Activated CD4-positive, alpha-beta memory T cell treated with anti-CD3 and anti-CD28 coated beads for 36 hours (primary cell): ENCODE measurements around the gene HIPK1. TPM values are rescaled to one million over a fixed set of nuclear protein-coding genes. Genes with fewer than 3 reads are reported as not detected.
"Not testable (repeated sequence)": the region's sequence is repeated elsewhere in the genome, so short reads cannot be mapped to it uniquely, and the experiment has no call there.

ENCODE experiments used
- CTCF ChIA-PET: fragments of 350-600 bp; sonication (Branson Sonifier 250); formaldehyde crosslinking; loops from one replicate; lab custom pipeline; 2021; ENCODE audit warnings: antibody characterized with exemption, inconsistent platforms; lab: Charles Lee
- POLR2A ChIA-PET: fragments of 350-600 bp; sonication (Branson Sonifier 250); formaldehyde crosslinking; loops from one replicate; lab custom pipeline; 2021; ENCODE audit warnings: antibody characterized with exemption; lab: Charles Lee
- DNase-seq: peaks from one replicate; pipeline ENCODE4 v3.0.0-alpha.2; 2020
- H3K27ac Mint-ChIP-seq: one replicate; pipeline ENCODE4 v1.8.0; 2021; ENCODE audit warnings: mixed read lengths
- H3K27me3 Mint-ChIP-seq: one replicate; pipeline ENCODE4 v1.8.0; 2021; ENCODE audit warnings: mixed read lengths
- H3K36me3 Mint-ChIP-seq: one replicate; pipeline ENCODE4 v1.8.0; 2021; ENCODE audit warnings: mixed read lengths
- H3K4me1 Mint-ChIP-seq: one replicate; pipeline ENCODE4 v1.8.0; 2021; ENCODE audit warnings: low read depth, mixed read lengths
- H3K4me3 Mint-ChIP-seq: one replicate; pipeline ENCODE4 v1.8.0; 2021; ENCODE audit warnings: mild to moderate bottlenecking, mixed read lengths
- H3K9me3 Mint-ChIP-seq: one replicate; pipeline ENCODE4 v1.8.0; 2021; ENCODE audit warnings: mixed read lengths
- intact Hi-C: fragments of 100-400 bp; cut with micrococcal nuclease; formaldehyde crosslinking; loops from one replicate; pipeline ENCODE4 v1.15.1; 2023
- total RNA-seq, 2 experiments: library from RNA; stranded (reverse); gene quantifications; one replicate each; pipeline ENCODE4 v1.2.3, GENCODE V29; 2021

HIPK1 gene
- total RNA-seq, 2 experiments from 2014 or later, result 55.3 to 55.7 TPM

DNA sequence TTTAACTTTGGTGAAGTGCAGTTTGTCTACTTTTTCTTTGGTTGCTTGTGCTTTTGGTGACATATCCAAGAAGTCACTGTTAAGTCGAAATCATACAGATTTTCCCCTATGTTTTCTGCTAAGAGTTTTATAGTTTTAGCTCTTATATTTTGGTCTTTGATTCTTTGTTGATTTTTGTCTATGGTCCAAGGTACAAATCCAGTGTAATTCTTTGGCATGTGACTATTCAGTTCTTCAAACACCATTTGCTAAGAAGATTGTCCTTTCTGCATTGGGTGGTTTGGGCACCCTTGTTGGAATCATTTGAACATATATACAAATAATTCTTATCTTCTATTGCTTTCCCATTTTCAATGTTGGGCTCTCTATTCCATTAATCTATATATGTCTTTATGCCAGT is 16.2 kb downstream of the HIPK1 start:
- Mint-ChIP-seq H3K27me3 (no peaks in the 10 kb centered on the region), H3K4me3 (no peak overlapping the region), H3K4me1 (peaks cover 68% of the 10 kb centered on the region), H3K27ac (peak overlapping the region; percentile 7), H3K36me3 (peaks cover 35% of the 10 kb centered on the region), H3K9me3 (no peaks in the 10 kb centered on the region)
- DNase-seq, result no peak
- intact Hi-C loops, result no loop called here
- ChIA-PET POLR2A (interaction anchor here (1.1 to 4.5 kb wide), 2 partner anchors 16 to 186 kb away, joined by 3 to 36 read pairs; partner anchors contain the start of genes HIPK1 and PHTF1), CTCF (interaction anchor here (0.6 to 7.8 kb wide), 2 partner anchors 15 to 614 kb away, joined by 5 to 42 read pairs; partner anchors contain the start of gene HIPK1)

DNA sequence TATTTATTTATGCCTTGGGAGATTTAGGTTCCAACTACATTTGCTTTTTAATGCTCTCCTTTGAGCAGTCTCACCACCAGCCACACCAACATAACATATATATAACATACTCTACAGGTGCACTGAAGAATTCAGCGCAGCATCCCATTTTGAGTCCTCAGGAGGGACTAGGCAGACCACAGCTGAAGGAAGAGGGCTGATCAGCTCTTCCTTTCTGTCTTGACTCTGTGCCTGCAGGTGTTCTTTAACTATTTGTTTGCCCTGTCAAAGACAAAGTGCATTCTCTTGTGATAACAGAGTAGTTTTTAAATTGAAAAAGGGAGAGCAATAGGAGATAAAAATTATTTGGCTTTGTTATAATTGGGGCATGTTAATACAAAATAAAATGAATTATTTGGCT is 17.0 kb downstream of the HIPK1 start:
- no peak for DNase-seq
- ChIA-PET CTCF (interaction anchor here (0.9 to 7.8 kb wide), 4 partner anchors 9 to 188 kb away, joined by 3 to 42 read pairs (median 6); partner anchors contain the start of genes AP4B1, DCLRE1B and HIPK1), POLR2A (interaction anchor here (1.0 to 4.5 kb wide), 5 partner anchors 12 to 187 kb away, joined by 3 to 36 read pairs (median 4); partner anchors contain the start of genes AP4B1, DCLRE1B, HIPK1 and PHTF1)
- Mint-ChIP-seq H3K4me3 (no peak overlapping the region), H3K27ac (peak overlapping the region; percentile 74), H3K9me3 (no peaks in the 10 kb centered on the region), H3K4me1 (peaks cover 62% of the 10 kb centered on the region), H3K36me3 (peaks cover 27% of the 10 kb centered on the region), H3K27me3 (no peaks in the 10 kb centered on the region)
- intact Hi-C loops, result loop anchor here (2.0 kb wide), 1 partner anchor 15 kb away; no protein-coding TSS in a partner anchor

DNA sequence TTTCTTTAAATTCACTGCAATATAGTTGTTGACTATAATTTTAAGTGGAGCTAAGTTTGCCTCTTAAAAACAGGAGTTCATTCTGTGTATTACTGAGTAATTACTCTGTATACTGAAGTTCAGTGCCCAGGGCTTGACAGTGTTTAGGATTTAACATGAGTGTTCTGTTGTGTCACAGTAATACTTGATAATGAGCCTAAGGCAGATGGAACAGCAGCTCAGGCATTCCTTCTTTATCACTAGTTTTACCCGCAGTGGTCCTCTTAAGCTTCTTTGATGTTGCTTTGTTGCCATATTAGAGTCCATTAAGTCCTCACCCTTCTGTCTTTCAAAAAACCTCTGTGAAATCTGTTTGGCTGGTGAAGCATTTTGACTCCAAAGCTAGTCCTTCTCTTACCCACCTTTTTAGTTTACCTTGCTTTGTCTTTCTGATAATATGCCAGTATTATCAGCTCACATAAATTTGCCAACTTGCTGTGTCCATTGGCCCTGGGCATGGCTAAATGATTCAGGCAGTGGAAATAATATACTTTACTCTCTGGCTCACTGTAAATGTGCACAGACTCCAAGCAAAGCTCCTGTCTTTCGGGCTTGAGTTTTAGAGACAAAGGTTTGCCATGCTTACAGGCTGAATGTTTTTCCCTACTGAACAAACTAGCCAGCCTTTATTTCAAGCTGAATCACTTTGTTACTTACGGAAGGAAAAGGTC is 17.7 kb downstream of the HIPK1 start:
- intact Hi-C loops, result loop anchor here (2.0 kb wide), 1 partner anchor 16 kb away; no protein-coding TSS in a partner anchor
- Mint-ChIP-seq H3K4me1 (peaks cover 65% of the 10 kb centered on the region), H3K27ac (peak overlapping the region; percentile 74), H3K4me3 (peak overlapping the region; percentile 31), H3K9me3 (no peaks in the 10 kb centered on the region), H3K27me3 (no peaks in the 10 kb centered on the region), H3K36me3 (peaks cover 24% of the 10 kb centered on the region)
- DNase-seq, result no peak
- ChIA-PET POLR2A (interaction anchor here (1.0 to 4.5 kb wide), 7 partner anchors 9 to 187 kb away, joined by 3 to 36 read pairs (median 4); partner anchors contain the start of genes AP4B1, DCLRE1B, HIPK1 and PHTF1), CTCF (interaction anchor here (0.9 to 7.8 kb wide), 7 partner anchors 9 to 189 kb away, joined by 3 to 42 read pairs (median 5); partner anchors contain the start of genes AP4B1, DCLRE1B and HIPK1)

DNA sequence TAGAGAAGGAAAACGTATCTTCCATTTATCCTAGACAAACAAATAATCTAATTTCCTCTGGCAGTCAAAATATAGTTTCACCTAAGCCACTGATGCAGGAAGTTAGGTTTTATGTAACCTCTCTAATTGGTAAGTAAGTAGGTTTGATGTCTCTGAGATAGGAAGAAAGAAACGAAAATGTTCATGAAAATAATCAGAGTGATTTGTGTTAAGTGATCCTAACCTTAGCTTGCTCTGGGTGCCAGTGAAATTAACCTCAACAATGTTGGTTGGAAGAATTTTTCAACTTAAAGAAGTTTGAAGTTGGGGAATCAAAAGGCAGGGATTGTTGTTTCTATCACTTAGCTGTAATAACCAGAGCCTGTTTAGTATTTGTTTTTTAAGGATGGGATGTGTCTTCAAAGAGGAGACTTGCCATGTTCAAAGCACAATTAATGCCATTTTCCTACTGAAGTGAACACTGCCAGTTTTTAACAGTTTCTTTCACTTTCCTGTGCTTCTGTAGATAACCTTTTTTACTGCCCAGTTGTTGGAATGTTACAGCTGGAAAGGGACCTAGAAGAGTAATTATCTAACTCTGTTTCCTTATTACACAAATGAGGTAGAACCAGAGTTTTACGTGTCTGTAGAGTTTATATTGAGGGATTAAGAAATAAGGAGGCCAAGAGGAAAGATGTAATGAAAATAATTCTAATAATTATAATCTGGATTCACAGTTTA is 18.4 kb downstream of the HIPK1 start:
- Mint-ChIP-seq H3K27ac (peak overlapping the region; percentile 74), H3K36me3 (peaks cover 20% of the 10 kb centered on the region), H3K4me3 (peak overlapping the region; percentile 31), H3K4me1 (peaks cover 65% of the 10 kb centered on the region), H3K9me3 (no peaks in the 10 kb centered on the region), H3K27me3 (no peaks in the 10 kb centered on the region)
- CTCF ChIA-PET, result interaction anchor here (0.8 to 7.8 kb wide), 9 partner anchors 8 to 335 kb away, joined by 3 to 42 read pairs (median 5); partner anchors contain the start of genes AP4B1, DCLRE1B and HIPK1
- intact Hi-C loops, result loop anchor here (2.0 kb wide), 1 partner anchor 17 kb away; no protein-coding TSS in a partner anchor
- POLR2A ChIA-PET, result interaction anchor here (1.2 to 4.5 kb wide), 5 partner anchors 9 to 43 kb away, joined by 3 to 36 read pairs (median 4); partner anchors contain the start of genes AP4B1, DCLRE1B and HIPK1
- no peak for DNase-seq

DNA sequence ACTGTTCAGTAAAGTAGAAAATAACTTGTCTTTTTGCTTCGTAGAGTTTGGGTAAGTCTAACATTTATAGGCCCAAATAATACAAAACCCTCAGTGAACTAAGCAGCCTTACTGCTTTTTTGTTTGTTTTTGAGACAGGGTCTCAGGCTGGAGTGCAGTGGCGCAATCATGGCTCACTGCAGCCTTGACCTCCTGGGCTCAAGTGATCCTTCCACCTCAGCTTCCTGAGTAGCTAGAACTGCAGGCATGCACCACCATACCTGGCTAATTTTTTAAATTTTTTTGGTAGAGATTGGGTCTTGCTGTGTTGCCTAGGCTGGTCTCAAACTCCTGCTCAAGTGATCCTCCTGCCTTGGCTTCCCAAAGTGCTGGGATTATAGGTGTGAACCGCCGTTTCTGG is 19.0 kb downstream of the HIPK1 start:
- H3K4me3 Mint-ChIP-seq, DNase-seq, H3K9me3 Mint-ChIP-seq, H3K27me3 Mint-ChIP-seq, intact Hi-C loops: not testable (repeated sequence)
- peaks cover 20% of the 10 kb centered on the region for H3K36me3 Mint-ChIP-seq
- peak overlapping the region; percentile 74 for H3K27ac Mint-ChIP-seq
- H3K4me1 Mint-ChIP-seq, result peaks cover 63% of the 10 kb centered on the region
- ChIA-PET POLR2A (interaction anchor here (1.7 to 4.5 kb wide), 2 partner anchors 19 to 32 kb away, joined by 3 to 36 read pairs; partner anchors contain the start of gene HIPK1), CTCF (interaction anchor here (0.6 to 7.8 kb wide), 7 partner anchors 8 to 334 kb away, joined by 3 to 42 read pairs (median 3); partner anchors contain the start of gene HIPK1)

DNA sequence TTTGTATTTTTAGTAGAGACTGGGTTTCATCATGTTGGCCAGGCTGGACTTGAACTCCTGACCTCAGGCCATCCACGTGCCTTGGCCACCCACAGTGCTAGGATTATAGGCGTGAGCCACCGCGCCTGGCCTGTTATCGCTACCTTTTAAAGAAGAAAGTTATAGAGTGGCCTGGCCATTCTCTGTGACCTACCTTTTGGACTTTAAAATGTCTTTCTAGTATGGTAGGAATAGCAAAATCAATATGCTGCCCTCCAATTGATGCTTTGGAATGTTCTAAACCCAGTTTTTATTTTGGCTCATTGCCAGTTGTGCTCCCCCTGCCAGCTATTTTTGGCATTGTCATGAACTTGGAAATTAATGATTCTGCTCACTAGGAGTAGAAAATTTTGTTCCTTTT is 19.9 kb downstream of the HIPK1 start:
- Mint-ChIP-seq H3K27ac (peak overlapping the region; percentile 8), H3K36me3 (peaks cover 18% of the 10 kb centered on the region), H3K9me3 (no peaks in the 10 kb centered on the region), H3K27me3 (no peaks in the 10 kb centered on the region), H3K4me1 (peaks cover 62% of the 10 kb centered on the region), H3K4me3 (no peak overlapping the region)
- no peak for DNase-seq
- ChIA-PET CTCF (interaction anchor here (0.9 to 7.8 kb wide), 3 partner anchors 8 to 113 kb away, joined by 3 to 42 read pairs (median 14); partner anchors contain the start of gene HIPK1), POLR2A (interaction anchor here (0.5 to 4.5 kb wide), 2 partner anchors 19 to 131 kb away, joined by 3 to 36 read pairs; partner anchors contain the start of gene HIPK1)
- intact Hi-C loops, result no loop called here

DNA sequence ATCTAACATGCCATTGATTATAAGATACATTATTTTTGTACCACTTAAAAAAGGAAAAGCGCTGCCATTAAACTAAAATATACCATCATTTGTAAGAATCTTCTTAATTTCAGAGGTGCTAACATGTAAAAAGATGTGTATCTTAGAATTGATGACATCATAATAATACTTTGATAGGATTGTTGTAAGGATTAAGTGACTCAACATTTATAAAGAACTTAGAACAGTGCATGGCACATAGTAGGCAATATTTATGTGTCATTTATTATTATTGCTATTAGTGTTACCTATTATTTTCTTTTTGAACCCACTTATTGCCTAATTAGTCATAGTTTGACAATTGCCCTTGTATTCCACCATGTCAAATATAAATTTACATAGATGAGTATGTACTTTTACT is 21.8 kb downstream of the HIPK1 start:
- no peak overlapping the region for H3K4me3 Mint-ChIP-seq
- H3K27ac Mint-ChIP-seq, result no peak overlapping the region
- POLR2A ChIA-PET, result interaction anchor here (1.7 kb wide), 1 partner anchor 20 kb away, joined by 6 read pairs; no protein-coding TSS in a partner anchor

DNA sequence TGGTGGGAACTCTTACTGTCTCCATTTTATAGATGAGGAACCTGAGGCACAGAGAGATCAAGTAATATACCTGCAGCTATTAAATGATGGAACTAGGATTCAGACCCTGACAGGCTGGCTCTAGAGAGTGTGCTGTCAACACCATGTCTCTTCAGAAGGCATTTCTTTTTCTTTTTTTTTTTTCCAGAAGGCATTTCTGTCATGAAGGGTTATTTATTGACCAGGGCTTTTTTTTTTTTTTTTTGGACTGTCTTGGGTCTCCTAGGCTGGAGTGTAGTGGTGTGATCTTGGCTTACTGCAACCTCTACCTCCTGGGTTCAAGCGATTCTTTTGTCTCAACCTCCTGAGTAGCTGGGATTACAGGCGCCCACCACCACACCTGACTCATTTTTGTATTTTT is 22.6 kb downstream of the HIPK1 start:
- Mint-ChIP-seq H3K36me3 (peaks cover 27% of the 10 kb centered on the region), H3K27ac (no peak overlapping the region), H3K4me3 (no peak overlapping the region), H3K4me1 (peaks cover 58% of the 10 kb centered on the region), H3K27me3 (no peaks in the 10 kb centered on the region), H3K9me3 (no peaks in the 10 kb centered on the region)
- POLR2A ChIA-PET, result interaction anchor here (0.6 to 1.7 kb wide), 4 partner anchors 19 to 75 kb away, joined by 3 to 6 read pairs (median 3); partner anchors contain the start of gene OLFML3
- intact Hi-C loops, result no loop called here
- DNase-seq, result no peak
- CTCF ChIA-PET, result interaction anchor here (0.5 to 1.0 kb wide), 5 partner anchors 9 to 402 kb away, joined by 3 to 4 read pairs (median 3); no protein-coding TSS in a partner anchor

More for the DNA sequence above, 21.8 kb downstream of the HIPK1 start:
- Mint-ChIP-seq H3K4me1 (peaks cover 64% of the 10 kb centered on the region), H3K9me3 (no peaks in the 10 kb centered on the region), H3K27me3 (no peaks in the 10 kb centered on the region), H3K36me3 (peaks cover 22% of the 10 kb centered on the region)
- intact Hi-C loops, result no loop called here
- no peak for DNase-seq
- CTCF ChIA-PET, result interaction anchor here (0.9 to 7.8 kb wide), 2 partner anchors 21 to 47 kb away, joined by 3 to 42 read pairs; partner anchors contain the start of gene HIPK1

DNA sequence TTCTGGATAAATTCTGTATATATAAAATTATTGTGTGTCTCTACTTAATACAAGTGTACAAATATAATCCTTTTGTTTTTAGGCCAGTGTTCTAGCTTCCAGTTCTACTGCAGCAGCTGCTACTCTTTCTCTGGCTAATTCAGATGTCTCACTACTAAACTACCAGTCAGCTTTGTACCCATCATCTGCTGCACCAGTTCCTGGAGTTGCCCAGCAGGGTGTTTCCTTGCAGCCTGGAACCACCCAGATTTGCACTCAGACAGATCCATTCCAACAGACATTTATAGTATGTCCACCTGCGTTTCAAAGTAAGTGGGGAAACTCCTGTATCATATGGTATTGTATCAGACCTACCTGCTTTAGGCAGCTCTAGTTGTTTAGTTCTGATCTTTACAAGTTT is 28.9 kb downstream of the HIPK1 start:
- Mint-ChIP-seq H3K27ac (no peak overlapping the region), H3K4me1 (peaks cover 21% of the 10 kb centered on the region), H3K4me3 (no peak overlapping the region), H3K9me3 (no peaks in the 10 kb centered on the region), H3K27me3 (no peaks in the 10 kb centered on the region), H3K36me3 (peaks cover 61% of the 10 kb centered on the region)
- CTCF ChIA-PET, result interaction anchor here (1.0 kb wide), 1 partner anchor 21 kb away, joined by 3 read pairs; no protein-coding TSS in a partner anchor
- no peak for DNase-seq
- POLR2A ChIA-PET, result interaction anchor here (0.7 kb wide), 1 partner anchor 12 kb away, joined by 3 read pairs; no protein-coding TSS in a partner anchor
- intact Hi-C loops, result no loop called here

DNA sequence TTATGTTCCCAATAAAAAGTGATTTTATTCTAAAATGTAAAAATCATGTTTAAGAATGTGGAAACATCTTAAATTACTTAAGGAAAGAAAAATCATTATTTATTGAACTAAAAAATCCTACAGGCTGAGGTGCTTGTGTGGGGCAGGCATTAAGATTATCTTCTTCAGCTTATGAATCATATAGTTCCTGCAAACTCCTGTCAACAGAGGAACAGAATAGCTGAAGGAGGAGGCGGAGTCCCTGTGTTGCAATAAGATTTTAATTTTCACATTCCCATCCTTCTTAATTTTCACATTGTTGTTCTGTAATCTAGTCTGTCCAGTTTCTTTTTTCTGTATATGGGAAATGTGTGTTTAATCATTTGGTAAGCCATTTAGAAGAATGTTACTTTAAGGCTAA is 29.6 kb downstream of the HIPK1 start:
- CTCF ChIA-PET, result interaction anchor here (1.0 kb wide), 1 partner anchor 20 kb away, joined by 3 read pairs; no protein-coding TSS in a partner anchor
- Mint-ChIP-seq H3K36me3 (peaks cover 66% of the 10 kb centered on the region), H3K27me3 (no peaks in the 10 kb centered on the region), H3K4me3 (no peak overlapping the region), H3K27ac (no peak overlapping the region), H3K9me3 (no peaks in the 10 kb centered on the region), H3K4me1 (peaks cover 20% of the 10 kb centered on the region)
- POLR2A ChIA-PET, result no interaction called here
- intact Hi-C loops, result no loop called here
- no peak for DNase-seq
